AG10803 (cell line): ENCODE results near the gene IFT43.
A peak's percentile ranks its signal among the peaks of the same experiment; 100 is the strongest.

Experiments
- DNase-seq: peaks from one replicate; pipeline ENCODE4 v3.0.0; 2010; ENCODE audit warnings: low read depth
- H3K4me3 ChIP-seq: 2 replicates; pipeline ENCODE4 v1.5.1; 2011; ENCODE audit warnings: mild to moderate bottlenecking, low read length, control low read depth
- CTCF ChIP-seq: conservative IDR thresholded peaks from 2 replicates; pipeline ENCODE4 v1.5.1; 2011; ENCODE audit warnings: mild to moderate bottlenecking, low read length, control low read depth, inconsistent platforms

IFT43 gene

GRCh38 chr14:76034566-76034965 is 49.0 kb downstream of the IFT43 start:
- no peak for DNase-seq
- no peak for TF ChIP-seq CTCF
- no peak overlapping the region for H3K4me3 ChIP-seq

GRCh38 chr14:76040704-76041103 is 55.1 kb downstream of the IFT43 start:
- H3K4me3 ChIP-seq = no peak overlapping the region
- DNase-seq = no peak
- TF ChIP-seq CTCF = no peak

GRCh38 chr14:76045773-76046172 is 60.2 kb downstream of the IFT43 start:
- no peak overlapping the region for H3K4me3 ChIP-seq
- no peak for TF ChIP-seq CTCF
- DNase-seq = no peak

- TF ChIP-seq CTCF = no peak
- no peak for DNase-seq
Observed at GRCh38 chr14:76050250-76050649, 64.7 kb downstream of the IFT43 start.

GRCh38 chr14:76050797-76051392 is 65.3 kb downstream of the IFT43 start:
- TF ChIP-seq CTCF = peak; percentile 79
- no peak overlapping the region for H3K4me3 ChIP-seq
- DNase-seq = peak; percentile 66

More at GRCh38 chr14:76050250-76050649, 64.7 kb downstream of the IFT43 start:
- H3K4me3 ChIP-seq = no peak overlapping the region

- DNase-seq = no peak
- no peak overlapping the region for H3K4me3 ChIP-seq
- TF ChIP-seq CTCF = no peak
Observed at GRCh38 chr14:76051717-76052465, 66.3 kb downstream of the IFT43 start.

- no peak for TF ChIP-seq CTCF
- H3K4me3 ChIP-seq = no peak overlapping the region
- DNase-seq = no peak
Observed at GRCh38 chr14:76053572-76054355, 68.2 kb downstream of the IFT43 start.
